Sigmoid colon (tissue), 7 donors: Measurements from ENCODE around the gene HMOX2. TPM values are rescaled to one million over a fixed set of nuclear protein-coding genes. Genes with fewer than 3 reads are reported as not detected.

Experiments
- DNase-seq: peaks from one replicate; pipeline ENCODE4 v3.0.0-alpha.2; 2019
- H3K27ac ChIP-seq, 4 donors: fragments of 200-600 bp; sonication (generic); one replicate each; pipeline ENCODE4 v1.5.1; 2016 to 2019; ENCODE audit warnings: mild to moderate bottlenecking in 1 of 4
- H3K27me3 ChIP-seq, 3 donors: fragments of 200-600 bp; sonication (generic); one replicate each; pipeline ENCODE4 v1.5.1; 2019; ENCODE audit warnings: mild to moderate bottlenecking in 1 of 3
- H3K36me3 ChIP-seq, 4 donors: fragments of 200-600 bp; sonication (generic); one replicate each; pipeline ENCODE4 v1.5.1; 2016 to 2019
- H3K4me1 ChIP-seq, 4 donors: fragments of 200-600 bp; sonication (generic); one replicate each; pipeline ENCODE4 v1.5.1; 2017 to 2019
- H3K4me3 ChIP-seq, 4 donors: fragments of 200-600 bp; sonication (generic); one replicate each; pipeline ENCODE4 v1.5.1; 2017 to 2019; ENCODE audit warnings: mild to moderate bottlenecking in 2 of 4, moderate library complexity in 1 of 4
- H3K9me3 ChIP-seq, 4 donors: fragments of 200-600 bp in 3 of 4; sonication (generic) in 3 of 4; one replicate each; pipeline versions ENCODE4 v1.5.1 to v1.6.1; 2013 to 2019
- CTCF ChIP-seq, 4 experiments: fragments of 450-650 bp in 3 of 4; fragments of 200-600 bp in 1 of 4; IDR thresholded peaks; one replicate each; pipeline ENCODE4 v1.5.1; 2016 to 2019; ENCODE audit warnings: antibody characterized with exemption in 4 of 4, mild to moderate bottlenecking in 3 of 4, moderate library complexity in 2 of 4
- EP300 ChIP-seq, 4 donors: sonication (generic); formaldehyde crosslinking; IDR thresholded peaks; one replicate each; pipeline ENCODE4 v1.6.1; 2017; ENCODE audit warnings: antibody characterized with exemption in 4 of 4
- POLR2A ChIP-seq, 2 donors: fragments of 450-650 bp; IDR thresholded peaks; one replicate each; pipeline ENCODE4 v1.6.1; 2016; ENCODE audit warnings: antibody characterized with exemption in 2 of 2, mild to moderate bottlenecking in 2 of 2, moderate library complexity in 2 of 2
- POLR2AphosphoS5 ChIP-seq, 4 donors: sonication (generic); formaldehyde crosslinking; IDR thresholded peaks; one replicate each; pipeline ENCODE4 v1.6.1; 2017; ENCODE audit warnings: antibody characterized with exemption in 4 of 4
- WGBS, 2 donors: extraction: QIAGEN DNeasy Blood & Tissue Kit; methylation state at CpG; one replicate each; pipeline ENCODE4 v1.1.7; 2013; 5-methylcytosine and 5-hydroxymethylcytosine counted together
- intact Hi-C: fragments of 100-400 bp; cut with DNase I; formaldehyde crosslinking; loops from one replicate; pipeline ENCODE4 v1.15.1; 2023
- polyA plus RNA-seq, 3 donors: library from polyadenylated mRNA; stranded (reverse); fragments of 200-250 nt; gene quantifications; one replicate each; pipeline ENCODE4 v1.2.3, GENCODE V29; 2013
- small RNA-seq, 3 donors: library from RNA; depleted of rRNA; stranded (forward); fragments of <200 nt; gene quantifications; one replicate each; pipeline ENCODE3, GENCODE V24; 2016
- total RNA-seq, 4 donors: library from RNA; depleted of rRNA; stranded (reverse); fragments of >200 nt; gene quantifications; one replicate each; pipeline ENCODE4 v1.1.0, GENCODE V29; 2016
- donor health status: healthy with polysubstance abuse.
- donor health status: Bipolar disorder and iron deficiency.
- donor health status: healthy.

HMOX2 gene
- total and polyA plus RNA-seq, 7 donors = 29.9 to 77.2 (median 37.1) TPM

GRCh38 chr16:4556112-4556511 lies 79.9 kb downstream of the HMOX2 start, which contains the start of gene C16orf96:
TSS of gene C16orf96 (plus strand) at chr16:4556340. CDS start at chr16:4556490, 150 bp downstream.
- no peak within 1 kb of the TSS for H3K27ac ChIP-seq
- intact Hi-C loops = no loop called here
- H3K36me3 ChIP-seq = no peaks in the 10 kb centered on the region
- H3K4me1 ChIP-seq = no peaks in the 10 kb centered on the region
- DNase-seq = no peak
- H3K27me3 ChIP-seq = no peaks in the 10 kb centered on the region
- TF ChIP-seq CTCF (IDR thresholded peaks at IDR 0.05) = no peak
- no peaks in the 10 kb centered on the region for H3K9me3 ChIP-seq
- H3K4me3 ChIP-seq = no peak within 1 kb of the TSS
- WGBS, 2 donors = 69 to 87% methylated on average over 4 of the region's 4 CpGs

- Histone ChIP-seq H3K27ac (no peak overlapping the region), H3K27me3 (no peaks in the 10 kb centered on the region), H3K4me3 (no peak overlapping the region), H3K9me3 (no peaks in the 10 kb centered on the region), H3K4me1 (no peaks in the 10 kb centered on the region), H3K36me3 (no peaks in the 10 kb centered on the region)
- 76 to 89% methylated on average over 14 of the region's 14 CpGs for WGBS, 2 donors
- TF ChIP-seq CTCF (IDR thresholded peaks at IDR 0.05) (no peak), POLR2AphosphoS5 (IDR thresholded peaks at IDR 0.05) (no peak), EP300 (IDR thresholded peaks at IDR 0.05) (no peak), POLR2A (IDR thresholded peaks at IDR 0.05) (no peak)
- intact Hi-C loops = no loop called here
- no peak for DNase-seq
Observed at GRCh38 chr16:4556580-4556979, 80.4 kb downstream of the HMOX2 start.

- no peak for TF ChIP-seq CTCF (IDR thresholded peaks at IDR 0.05)
- TF ChIP-seq POLR2AphosphoS5 (IDR thresholded peaks at IDR 0.05) = no peak
- no peak for TF ChIP-seq POLR2A (IDR thresholded peaks at IDR 0.05)
- TF ChIP-seq EP300 (IDR thresholded peaks at IDR 0.05) = no peak
- Histone ChIP-seq H3K9me3 (no peaks in the 10 kb centered on the region), H3K27ac (no peak overlapping the region), H3K4me1 (no peaks in the 10 kb centered on the region), H3K36me3 (no peaks in the 10 kb centered on the region), H3K27me3 (no peaks in the 10 kb centered on the region), H3K4me3 (no peak overlapping the region)
- intact Hi-C loops = no loop called here
- WGBS, 2 donors = 79 to 86% methylated on average over 10 of the region's 10 CpGs
- no peak for DNase-seq
Observed at GRCh38 chr16:4557973-4558372, 81.8 kb downstream of the HMOX2 start.

Small RNA genes within 50 kb of the gene (small RNA-seq; reads per million reads assigned to genes)
- gene AC012676.2 = 0 reads per million in 3 donors

Other genes starting within 250 kb of the HMOX2 start
- gene SRL, start 234.3 kb upstream of the HMOX2 start, total RNA-seq = under 1 TPM; 0.33 to 0.83 (median 0.63) TPM
- gene SRL, start 234.3 kb upstream of the HMOX2 start, polyA plus RNA-seq = 1 to 10 TPM in 1 of 3 donors, under 1 TPM in 2; 0.46 to 1.2 (median 0.60) TPM
- 1 to 10 TPM; 3.2 to 3.9 (median 3.6) TPM for gene TFAP4, start 203.4 kb upstream of the HMOX2 start, total RNA-seq
- gene TFAP4, start 203.4 kb upstream of the HMOX2 start, polyA plus RNA-seq = 10 to 100 TPM in 1 of 3 donors, 1 to 10 TPM in 2; 2.3 to 11.7 (median 4.8) TPM
- gene GLIS2, start 160.3 kb upstream of the HMOX2 start, total RNA-seq = 10 to 100 TPM in 1 of 4 donors, 1 to 10 TPM in 3; 5.4 to 11.9 (median 5.7) TPM
- 1 to 10 TPM in 2 of 3 donors, under 1 TPM in 1; 0.69 to 4.0 (median 1.8) TPM for gene GLIS2, start 160.3 kb upstream of the HMOX2 start, polyA plus RNA-seq
- gene PAM16, start 125.1 kb upstream of the HMOX2 start, total RNA-seq = 10 to 100 TPM; 36.7 to 52.7 (median 43.6) TPM
- 10 to 100 TPM; 36.0 to 57.0 (median 49.0) TPM for gene PAM16, start 125.1 kb upstream of the HMOX2 start, polyA plus RNA-seq
- 10 to 100 TPM in 1 of 4 donors, 1 to 10 TPM in 3; 7.1 to 10.2 (median 8.3) TPM for gene VASN, start 104.5 kb upstream of the HMOX2 start, total RNA-seq
- 1 to 10 TPM in 2 of 3 donors, under 1 TPM in 1; 0.46 to 4.2 (median 2.4) TPM for gene VASN, start 104.5 kb upstream of the HMOX2 start, polyA plus RNA-seq
- 10 to 100 TPM; 10.0 to 34.6 (median 19.1) TPM for gene CORO7, start 59.8 kb upstream of the HMOX2 start, total RNA-seq
- gene CORO7, start 59.8 kb upstream of the HMOX2 start, polyA plus RNA-seq = 10 to 100 TPM; 10.8 to 43.4 (median 12.5) TPM
- gene DNAJA3, start 50.5 kb upstream of the HMOX2 start, total RNA-seq = 10 to 100 TPM; 41.3 to 47.4 (median 44.4) TPM
- gene DNAJA3, start 50.5 kb upstream of the HMOX2 start, polyA plus RNA-seq = 10 to 100 TPM; 28.2 to 53.3 (median 35.6) TPM
- gene NMRAL1, start 1.8 kb upstream of the HMOX2 start, total RNA-seq = 10 to 100 TPM; 24.8 to 62.3 (median 47.0) TPM
- 10 to 100 TPM; 29.4 to 52.7 (median 46.8) TPM for gene NMRAL1, start 1.8 kb upstream of the HMOX2 start, polyA plus RNA-seq
- gene CDIP1, start 62.4 kb downstream of the HMOX2 start, total RNA-seq = 10 to 100 TPM; 12.8 to 22.4 (median 18.6) TPM
- gene CDIP1, start 62.4 kb downstream of the HMOX2 start, polyA plus RNA-seq = 10 to 100 TPM; 10.8 to 16.2 (median 16.1) TPM
- gene C16orf96, start 79.9 kb downstream of the HMOX2 start, total RNA-seq = under 1 TPM in 2 of 4 donors, not detected in 2; under 0.01 to 0.16 TPM
- gene C16orf96, start 79.9 kb downstream of the HMOX2 start, polyA plus RNA-seq = under 1 TPM in 1 of 3 donors, not detected in 2; 0.09 TPM
- 10 to 100 TPM in 3 of 4 donors, 1 to 10 TPM in 1; 7.6 to 20.2 (median 14.1) TPM for gene UBALD1, start 138.5 kb downstream of the HMOX2 start, total RNA-seq
- 10 to 100 TPM; 10.4 to 22.9 (median 12.6) TPM for gene UBALD1, start 138.5 kb downstream of the HMOX2 start, polyA plus RNA-seq
- 10 to 100 TPM; 18.4 to 37.9 (median 31.0) TPM for gene MGRN1, start 148.4 kb downstream of the HMOX2 start, total RNA-seq
- 10 to 100 TPM; 16.8 to 34.5 (median 23.4) TPM for gene MGRN1, start 148.4 kb downstream of the HMOX2 start, polyA plus RNA-seq
- 10 to 100 TPM; 16.6 to 21.8 (median 18.6) TPM for gene NUDT16L1, start 217.2 kb downstream of the HMOX2 start, total RNA-seq
- gene NUDT16L1, start 217.2 kb downstream of the HMOX2 start, polyA plus RNA-seq = 10 to 100 TPM; 53.7 to 75.1 (median 61.9) TPM